WTC11 (cell line): ENCODE measurements around the gene CAMKMT. TPM values are rescaled to one million over a fixed set of nuclear protein-coding genes. Genes with fewer than 3 reads are reported as not detected.
A peak's percentile ranks its signal among the peaks of the same experiment; 100 is the strongest.

ENCODE experiments used
- ATAC-seq: fragments of 200-7000 bp; cut with Tn5 transposase; 2 replicates; pipeline ENCODE4 v1.10.0; 2021; ENCODE audit warnings: mild to moderate bottlenecking, moderate library complexity
- Bru-seq: library from RNA; stranded (reverse); fragments of 400-500 nt; gene quantifications from one replicate; lab custom pipeline; 2021; lab: Mats Ljungman, UMichigan
- CTCF ChIA-PET: fragments of 300-600 bp; sonication (Branson Sonifier 250); formaldehyde crosslinking; loops from one replicate; lab custom pipeline; 2021; ENCODE audit warnings: antibody characterized with exemption; lab: Charles Lee
- POLR2A ChIA-PET: fragments of 350-600 bp; sonication (Branson Sonifier 250); formaldehyde crosslinking; loops from one replicate; lab custom pipeline; 2021; ENCODE audit warnings: antibody characterized with exemption; lab: Charles Lee
- DNase-seq: peaks from one replicate; pipeline ENCODE4 v3.0.0; 2021; ENCODE audit warnings: low spot score
- H3K27ac Mint-ChIP-seq: 2 replicates; pipeline ENCODE4 v1.8.0; 2021; ENCODE audit warnings: mixed read lengths
- H3K27me3 Mint-ChIP-seq: 2 replicates; pipeline ENCODE4 v1.8.0; 2021; ENCODE audit warnings: low read depth, mild to moderate bottlenecking, moderate library complexity, mixed read lengths
- H3K36me3 Mint-ChIP-seq: 2 replicates; pipeline ENCODE4 v1.8.0; 2021; ENCODE audit warnings: mixed read lengths
- H3K4me1 Mint-ChIP-seq: 2 replicates; pipeline ENCODE4 v1.8.0; 2022; ENCODE audit warnings: mixed read lengths
- H3K4me3 Mint-ChIP-seq: 2 replicates; pipeline ENCODE4 v1.8.0; 2021; ENCODE audit warnings: mild to moderate bottlenecking, moderate library complexity, mixed read lengths
- H3K9me3 Mint-ChIP-seq: 2 replicates; pipeline ENCODE4 v1.8.0; 2021; ENCODE audit warnings: mixed read lengths
- ATF2 ChIP-seq: sonication (generic); formaldehyde crosslinking; IDR thresholded peaks from 2 replicates; pipeline ENCODE4 v1.8.1; 2022; ENCODE audit warnings: low read depth, missing genetic modification reagents, borderline replicate concordance
- ATF3 ChIP-seq: sonication (generic); formaldehyde crosslinking; conservative IDR thresholded peaks from 2 replicates; pipeline ENCODE4 v1.8.1; 2022; ENCODE audit warnings: mild to moderate bottlenecking, missing genetic modification reagents
- ELF4 ChIP-seq: sonication (generic); formaldehyde crosslinking; IDR thresholded peaks from 2 replicates; pipeline ENCODE4 v1.8.1; 2022; ENCODE audit warnings: low read depth, mild to moderate bottlenecking, moderate library complexity, missing genetic modification reagents
- ESRRA ChIP-seq: sonication (generic); formaldehyde crosslinking; IDR thresholded peaks from 2 replicates; pipeline ENCODE4 v1.8.1; 2022; ENCODE audit warnings: mild to moderate bottlenecking, missing genetic modification reagents, borderline replicate concordance
- GTF2I ChIP-seq: fragments of 250-450 bp; sonication (Bioruptor Pico); conservative IDR thresholded peaks from 2 replicates; pipeline ENCODE4 v1.4.0; 2021; ENCODE audit warnings: mild to moderate bottlenecking
- KAT7 ChIP-seq: sonication (generic); formaldehyde crosslinking; IDR thresholded peaks from 2 replicates; pipeline ENCODE4 v1.8.1; 2023; ENCODE audit warnings: missing genetic modification reagents, mild to moderate bottlenecking, borderline replicate concordance
- MAX ChIP-seq: sonication (generic); formaldehyde crosslinking; IDR thresholded peaks from 2 replicates; pipeline ENCODE4 v1.8.0; 2022; ENCODE audit warnings: mild to moderate bottlenecking, missing genetic modification reagents
- MYBL2 ChIP-seq: sonication (generic); formaldehyde crosslinking; IDR thresholded peaks from 2 replicates; pipeline ENCODE4 v1.8.1; 2023; ENCODE audit warnings: mild to moderate bottlenecking, moderate library complexity, missing genetic modification reagents
- NFATC4 ChIP-seq: fragments of 250-450 bp; sonication (Bioruptor Pico); IDR thresholded peaks from 2 replicates; pipeline ENCODE4 v1.9.0; 2021; ENCODE audit warnings: mild to moderate bottlenecking
- NR3C1 ChIP-seq: sonication (generic); formaldehyde crosslinking; conservative IDR thresholded peaks from 2 replicates; pipeline ENCODE4 v1.8.1; 2023; ENCODE audit warnings: low read depth, mild to moderate bottlenecking, missing genetic modification reagents
- RELA ChIP-seq: sonication (generic); formaldehyde crosslinking; IDR thresholded peaks from 2 replicates; pipeline ENCODE4 v1.8.1; 2022; ENCODE audit warnings: missing genetic modification reagents, mild to moderate bottlenecking, borderline replicate concordance
- SP1 ChIP-seq: sonication (generic); formaldehyde crosslinking; conservative IDR thresholded peaks from 2 replicates; pipeline ENCODE4 v1.8.1; 2022; ENCODE audit warnings: missing genetic modification reagents
- STAT6 ChIP-seq: sonication (generic); formaldehyde crosslinking; conservative IDR thresholded peaks from 2 replicates; pipeline ENCODE4 v1.8.1; 2023; ENCODE audit warnings: mild to moderate bottlenecking, low read depth, missing genetic modification reagents, moderate library complexity
- TEAD1 ChIP-seq: sonication (generic); formaldehyde crosslinking; IDR thresholded peaks from 2 replicates; pipeline ENCODE4 v1.8.0; 2022; ENCODE audit warnings: mild to moderate bottlenecking, missing genetic modification reagents
- ZBTB21 ChIP-seq: sonication (generic); formaldehyde crosslinking; IDR thresholded peaks from 2 replicates; pipeline ENCODE4 v1.8.1; 2023; ENCODE audit warnings: mild to moderate bottlenecking, missing genetic modification reagents, borderline replicate concordance
- ZMAT4 ChIP-seq: fragments of 250-450 bp; sonication (Bioruptor Pico); IDR thresholded peaks from 2 replicates; pipeline ENCODE4 v1.9.0; 2021; ENCODE audit warnings: mild to moderate bottlenecking
- ZNF121 ChIP-seq: sonication (generic); formaldehyde crosslinking; IDR thresholded peaks from 2 replicates; pipeline ENCODE4 v1.8.0; 2023; ENCODE audit warnings: missing genetic modification reagents
- ZNF232 ChIP-seq: sonication (generic); formaldehyde crosslinking; IDR thresholded peaks from 2 replicates; pipeline ENCODE4 v1.8.0; 2022; ENCODE audit warnings: mild to moderate bottlenecking, missing genetic modification reagents
- ZNF263 ChIP-seq: sonication (generic); formaldehyde crosslinking; IDR thresholded peaks from 2 replicates; pipeline ENCODE4 v1.8.1; 2022; ENCODE audit warnings: low read depth, mild to moderate bottlenecking, moderate library complexity, missing genetic modification reagents
- long read RNA-seq, 3 experiments: library from RNA in 1 of 3; library from capped mRNA in 1 of 3; library from polyadenylated mRNA in 1 of 3; unstranded in 2 of 3; stranded (forward) in 1 of 3; transcript quantifications; one replicate each; pipeline ENCODE4 v2.0.0, GENCODE V29; 2021
- total RNA-seq: library from RNA; stranded (reverse); gene quantifications from 3 replicates; pipeline ENCODE4 v1.2.3, GENCODE V29; 2021
- TF ChIP-seq, protein P1 (sequence below): sonication (generic); formaldehyde crosslinking; IDR thresholded peaks from 2 replicates; pipeline ENCODE4 v1.8.1; 2022; ENCODE audit warnings: low read depth, mild to moderate bottlenecking, moderate library complexity, missing genetic modification reagents, borderline replicate concordance
- TF ChIP-seq, protein P2 (sequence below): sonication (generic); formaldehyde crosslinking; IDR thresholded peaks from 2 replicates; pipeline ENCODE4 v1.8.0; 2023; ENCODE audit warnings: mild to moderate bottlenecking, missing genetic modification reagents
- TF ChIP-seq, protein P3 (sequence below): sonication (generic); formaldehyde crosslinking; IDR thresholded peaks from 2 replicates; pipeline ENCODE4 v1.8.0; 2022; ENCODE audit warnings: mild to moderate bottlenecking, missing genetic modification reagents
- TF ChIP-seq, protein P4 (sequence below): sonication (generic); formaldehyde crosslinking; IDR thresholded peaks from 2 replicates; pipeline ENCODE4 v1.8.1; 2022; ENCODE audit warnings: mild to moderate bottlenecking, moderate library complexity, missing genetic modification reagents

The CAMKMT gene
- total RNA-seq: 20.3 to 21.3 TPM (median 20.6 TPM) in 3 replicates
- percentile 76 among the genes with signal in this experiment for Bru-seq, nascent RNA
- long read RNA-seq, experiment 1, partial matches to known transcripts: 2 of 28 reads
- long read RNA-seq, experiment 1, other reads (novel, unspliced or antisense): 24 of 28 reads
- long read RNA-seq, experiment 2, partial matches to known transcripts: 6 of 14 reads
- long read RNA-seq, experiment 2, other reads (novel, unspliced or antisense): 6 of 14 reads
- long read RNA-seq, experiment 3, partial matches to known transcripts: 1 of 8 reads
- long read RNA-seq, experiment 3, other reads (novel, unspliced or antisense): 5 of 8 reads

DNA sequence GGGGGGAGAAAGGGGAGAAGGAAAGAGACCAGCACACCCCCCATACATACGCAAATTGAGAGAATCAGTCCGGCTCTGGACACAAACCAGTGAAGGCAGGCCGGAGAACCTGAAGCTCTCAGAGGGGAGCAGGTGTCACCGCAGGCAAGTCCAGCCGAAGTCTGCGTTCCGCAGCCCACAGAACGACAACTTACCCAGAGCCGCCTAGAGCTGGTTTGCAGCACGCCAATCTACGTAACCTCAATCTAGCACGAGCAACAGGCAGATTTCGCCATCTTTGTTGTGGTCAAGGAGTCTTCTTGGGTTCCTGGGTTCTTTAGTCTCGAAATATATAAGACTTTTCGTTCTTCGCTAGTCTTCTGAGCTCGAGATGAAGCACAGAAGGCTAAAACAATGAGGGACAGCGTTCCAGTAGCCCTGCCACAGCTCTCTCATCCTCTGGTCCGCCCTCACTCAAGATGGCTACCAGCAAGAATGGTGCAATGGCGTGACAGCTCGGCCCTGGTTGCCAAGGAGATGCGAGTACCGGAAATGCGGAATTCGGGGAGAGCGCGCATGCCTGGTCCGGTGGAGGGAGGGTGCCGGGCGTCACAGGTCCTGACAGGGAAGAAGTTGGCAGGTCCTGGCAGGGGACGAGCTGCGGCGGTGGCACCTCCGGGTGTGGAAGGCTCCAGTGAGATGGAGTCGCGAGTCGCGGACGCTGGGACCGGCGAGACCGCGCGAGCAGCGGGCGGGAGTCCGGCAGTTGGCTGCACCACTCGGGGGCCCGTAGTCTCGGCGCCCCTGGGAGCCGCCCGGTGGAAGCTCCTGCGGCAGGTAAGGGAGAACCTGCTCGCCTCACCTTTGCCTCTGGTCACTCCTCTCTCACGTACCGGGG, at the start of gene CAMKMT, which contains the start of gene PREPL:
Gene CAMKMT (plus strand): TSS at position 618 of the 877 bp plus-strand sequence.
Gene PREPL (minus strand): TSS at position 165 of the 877 bp plus-strand sequence. CDS start 15,152 bp downstream, outside the sequence.
- ChIA-PET POLR2A (interaction anchor here (0.6 to 1.7 kb wide), 10 partner anchors 10 to 428 kb away, joined by 3 to 9 read pairs (median 3); no protein-coding TSS in a partner anchor), CTCF (interaction anchor here (0.7 to 2.0 kb wide), 12 partner anchors 9 to 612 kb away, joined by 3 to 12 read pairs (median 5); no protein-coding TSS in a partner anchor)
- Mint-ChIP-seq H3K36me3 (no peaks in the 10 kb centered on the region), H3K27ac (peak within 1 kb of the TSS; percentile 99), H3K27me3 (no peaks in the 10 kb centered on the region), H3K4me3 (peak within 1 kb of the TSS; percentile 100), H3K9me3 (no peaks in the 10 kb centered on the region), H3K4me1 (peaks cover 18% of the 10 kb centered on the region)
- ATAC-seq: peak; percentile 87
- DNase-seq: peak; percentile 98
- TF ChIP-seq ZMAT4 (CRISPR knock-in tag): no peak
- no peak for TF ChIP-seq STAT6 (CRISPR knock-in tag)
- TF ChIP-seq ZNF263 (CRISPR knock-in tag): no peak
- TF ChIP-seq, protein P1, sequence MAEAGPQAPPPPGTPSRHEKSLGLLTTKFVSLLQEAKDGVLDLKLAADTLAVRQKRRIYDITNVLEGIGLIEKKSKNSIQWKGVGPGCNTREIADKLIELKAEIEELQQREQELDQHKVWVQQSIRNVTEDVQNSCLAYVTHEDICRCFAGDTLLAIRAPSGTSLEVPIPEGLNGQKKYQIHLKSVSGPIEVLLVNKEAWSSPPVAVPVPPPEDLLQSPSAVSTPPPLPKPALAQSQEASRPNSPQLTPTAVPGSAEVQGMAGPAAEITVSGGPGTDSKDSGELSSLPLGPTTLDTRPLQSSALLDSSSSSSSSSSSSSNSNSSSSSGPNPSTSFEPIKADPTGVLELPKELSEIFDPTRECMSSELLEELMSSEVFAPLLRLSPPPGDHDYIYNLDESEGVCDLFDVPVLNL (CRISPR knock-in tag): no peak
- TF ChIP-seq, protein P2, sequence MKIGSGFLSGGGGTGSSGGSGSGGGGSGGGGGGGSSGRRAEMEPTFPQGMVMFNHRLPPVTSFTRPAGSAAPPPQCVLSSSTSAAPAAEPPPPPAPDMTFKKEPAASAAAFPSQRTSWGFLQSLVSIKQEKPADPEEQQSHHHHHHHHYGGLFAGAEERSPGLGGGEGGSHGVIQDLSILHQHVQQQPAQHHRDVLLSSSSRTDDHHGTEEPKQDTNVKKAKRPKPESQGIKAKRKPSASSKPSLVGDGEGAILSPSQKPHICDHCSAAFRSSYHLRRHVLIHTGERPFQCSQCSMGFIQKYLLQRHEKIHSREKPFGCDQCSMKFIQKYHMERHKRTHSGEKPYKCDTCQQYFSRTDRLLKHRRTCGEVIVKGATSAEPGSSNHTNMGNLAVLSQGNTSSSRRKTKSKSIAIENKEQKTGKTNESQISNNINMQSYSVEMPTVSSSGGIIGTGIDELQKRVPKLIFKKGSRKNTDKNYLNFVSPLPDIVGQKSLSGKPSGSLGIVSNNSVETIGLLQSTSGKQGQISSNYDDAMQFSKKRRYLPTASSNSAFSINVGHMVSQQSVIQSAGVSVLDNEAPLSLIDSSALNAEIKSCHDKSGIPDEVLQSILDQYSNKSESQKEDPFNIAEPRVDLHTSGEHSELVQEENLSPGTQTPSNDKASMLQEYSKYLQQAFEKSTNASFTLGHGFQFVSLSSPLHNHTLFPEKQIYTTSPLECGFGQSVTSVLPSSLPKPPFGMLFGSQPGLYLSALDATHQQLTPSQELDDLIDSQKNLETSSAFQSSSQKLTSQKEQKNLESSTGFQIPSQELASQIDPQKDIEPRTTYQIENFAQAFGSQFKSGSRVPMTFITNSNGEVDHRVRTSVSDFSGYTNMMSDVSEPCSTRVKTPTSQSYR (CRISPR knock-in tag): 0 out of 2 replicates have a peak, but pooled peaks have one; percentile 72
- TF ChIP-seq RELA (CRISPR knock-in tag): no peak
- TF ChIP-seq ELF4: no peak
- 0 out of 2 replicates have a peak, but pooled peaks have one; percentile 12 for TF ChIP-seq ZNF121
- TF ChIP-seq ATF3: no peak
- TF ChIP-seq ESRRA (CRISPR knock-in tag): no peak
- TF ChIP-seq MAX (CRISPR knock-in tag): peak; percentile 92
- peak; percentile 49; the same call in 1 of the 2 replicates for TF ChIP-seq SP1
- peak; percentile 78; the same call in 1 of the 2 replicates for TF ChIP-seq ZNF232 (CRISPR knock-in tag)
- no peak for TF ChIP-seq ATF2
- TF ChIP-seq GTF2I (CRISPR knock-in tag): no peak
- TF ChIP-seq ZBTB21 (CRISPR knock-in tag): no peak
- TF ChIP-seq NR3C1 (CRISPR knock-in tag): no peak
- TF ChIP-seq, protein P3, sequence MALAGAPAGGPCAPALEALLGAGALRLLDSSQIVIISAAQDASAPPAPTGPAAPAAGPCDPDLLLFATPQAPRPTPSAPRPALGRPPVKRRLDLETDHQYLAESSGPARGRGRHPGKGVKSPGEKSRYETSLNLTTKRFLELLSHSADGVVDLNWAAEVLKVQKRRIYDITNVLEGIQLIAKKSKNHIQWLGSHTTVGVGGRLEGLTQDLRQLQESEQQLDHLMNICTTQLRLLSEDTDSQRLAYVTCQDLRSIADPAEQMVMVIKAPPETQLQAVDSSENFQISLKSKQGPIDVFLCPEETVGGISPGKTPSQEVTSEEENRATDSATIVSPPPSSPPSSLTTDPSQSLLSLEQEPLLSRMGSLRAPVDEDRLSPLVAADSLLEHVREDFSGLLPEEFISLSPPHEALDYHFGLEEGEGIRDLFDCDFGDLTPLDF (CRISPR knock-in tag): no peak
- TF ChIP-seq TEAD1 (CRISPR knock-in tag): peak; percentile 68
- peak; percentile 73; the same call in 1 of the 2 replicates for TF ChIP-seq MYBL2 (CRISPR knock-in tag)
- no peak for TF ChIP-seq NFATC4 (CRISPR knock-in tag)
- TF ChIP-seq, protein P4, sequence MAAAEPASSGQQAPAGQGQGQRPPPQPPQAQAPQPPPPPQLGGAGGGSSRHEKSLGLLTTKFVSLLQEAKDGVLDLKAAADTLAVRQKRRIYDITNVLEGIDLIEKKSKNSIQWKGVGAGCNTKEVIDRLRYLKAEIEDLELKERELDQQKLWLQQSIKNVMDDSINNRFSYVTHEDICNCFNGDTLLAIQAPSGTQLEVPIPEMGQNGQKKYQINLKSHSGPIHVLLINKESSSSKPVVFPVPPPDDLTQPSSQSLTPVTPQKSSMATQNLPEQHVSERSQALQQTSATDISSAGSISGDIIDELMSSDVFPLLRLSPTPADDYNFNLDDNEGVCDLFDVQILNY: 0 out of 2 replicates have a peak, but pooled peaks have one; percentile 55
- peak; percentile 96; the same call in 1 of the 2 replicates for TF ChIP-seq KAT7 (CRISPR knock-in tag)
